ENCODE measurements around the gene FARSB.

FARSB gene

DNA sequence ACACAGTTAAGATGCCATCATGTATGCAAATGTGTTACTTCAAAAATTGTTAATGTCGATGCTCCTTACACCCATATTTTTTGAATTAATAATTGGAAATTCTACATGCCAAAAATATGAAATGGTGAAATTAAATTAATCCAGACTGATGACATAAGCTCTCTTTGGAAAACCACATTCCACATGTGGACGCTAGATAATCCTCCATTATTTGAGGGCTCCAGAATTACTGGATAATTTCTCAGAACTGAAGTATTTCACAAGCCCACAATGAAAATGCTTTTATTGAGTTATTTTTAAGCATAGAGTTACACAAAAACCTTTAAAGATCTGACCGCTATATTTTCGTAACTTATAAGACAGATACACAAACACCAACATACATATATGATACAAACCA lies 47.8 kb downstream of the FARSB start:
- TF ChIP-seq, protein P1, sequence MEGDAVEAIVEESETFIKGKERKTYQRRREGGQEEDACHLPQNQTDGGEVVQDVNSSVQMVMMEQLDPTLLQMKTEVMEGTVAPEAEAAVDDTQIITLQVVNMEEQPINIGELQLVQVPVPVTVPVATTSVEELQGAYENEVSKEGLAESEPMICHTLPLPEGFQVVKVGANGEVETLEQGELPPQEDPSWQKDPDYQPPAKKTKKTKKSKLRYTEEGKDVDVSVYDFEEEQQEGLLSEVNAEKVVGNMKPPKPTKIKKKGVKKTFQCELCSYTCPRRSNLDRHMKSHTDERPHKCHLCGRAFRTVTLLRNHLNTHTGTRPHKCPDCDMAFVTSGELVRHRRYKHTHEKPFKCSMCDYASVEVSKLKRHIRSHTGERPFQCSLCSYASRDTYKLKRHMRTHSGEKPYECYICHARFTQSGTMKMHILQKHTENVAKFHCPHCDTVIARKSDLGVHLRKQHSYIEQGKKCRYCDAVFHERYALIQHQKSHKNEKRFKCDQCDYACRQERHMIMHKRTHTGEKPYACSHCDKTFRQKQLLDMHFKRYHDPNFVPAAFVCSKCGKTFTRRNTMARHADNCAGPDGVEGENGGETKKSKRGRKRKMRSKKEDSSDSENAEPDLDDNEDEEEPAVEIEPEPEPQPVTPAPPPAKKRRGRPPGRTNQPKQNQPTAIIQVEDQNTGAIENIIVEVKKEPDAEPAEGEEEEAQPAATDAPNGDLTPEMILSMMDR (IDR thresholded peaks at IDR 0.05; ENCODE audit: low read depth, low read length): no peak
- peaks cover 52% of the 10 kb centered on the region for H3K36me3 ChIP-seq
- no peaks in the 10 kb centered on the region for H3K27me3 ChIP-seq
- no peak overlapping the region for H3K4me3 ChIP-seq (ENCODE audit: low read depth, low read length)
- DNase-seq: no peak
- no peaks in the 10 kb centered on the region for H3K9me3 ChIP-seq
- peaks cover 6% of the 10 kb centered on the region for H3K4me1 ChIP-seq

DNA sequence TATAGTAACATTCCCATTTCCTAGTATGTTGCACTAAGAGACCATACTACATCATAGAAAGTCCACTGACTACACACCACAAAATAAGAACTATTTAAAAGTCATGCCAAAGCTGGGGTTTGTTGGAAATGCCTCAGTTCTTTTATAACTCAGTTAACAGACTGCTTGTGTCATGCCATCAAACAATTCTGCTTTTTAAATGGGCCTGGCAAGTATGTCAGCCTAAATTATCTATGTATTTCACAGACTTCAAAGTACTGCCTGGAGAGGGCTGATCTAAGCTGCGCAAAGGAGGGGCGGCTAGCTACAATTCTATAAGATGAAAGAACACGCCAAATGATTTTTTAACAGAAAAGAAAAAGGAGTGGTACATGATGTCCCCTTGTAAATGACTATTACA lies 49.6 kb downstream of the FARSB start:
- TF ChIP-seq, protein P1 (IDR thresholded peaks at IDR 0.05; ENCODE audit: low read depth, low read length): no peak
- Histone ChIP-seq H3K4me3 (ENCODE audit: low read depth, low read length) (no peak overlapping the region), H3K4me1 (peaks cover 6% of the 10 kb centered on the region), H3K27me3 (no peaks in the 10 kb centered on the region), H3K36me3 (peaks cover 41% of the 10 kb centered on the region), H3K9me3 (no peaks in the 10 kb centered on the region)
- DNase-seq: no peak

DNA sequence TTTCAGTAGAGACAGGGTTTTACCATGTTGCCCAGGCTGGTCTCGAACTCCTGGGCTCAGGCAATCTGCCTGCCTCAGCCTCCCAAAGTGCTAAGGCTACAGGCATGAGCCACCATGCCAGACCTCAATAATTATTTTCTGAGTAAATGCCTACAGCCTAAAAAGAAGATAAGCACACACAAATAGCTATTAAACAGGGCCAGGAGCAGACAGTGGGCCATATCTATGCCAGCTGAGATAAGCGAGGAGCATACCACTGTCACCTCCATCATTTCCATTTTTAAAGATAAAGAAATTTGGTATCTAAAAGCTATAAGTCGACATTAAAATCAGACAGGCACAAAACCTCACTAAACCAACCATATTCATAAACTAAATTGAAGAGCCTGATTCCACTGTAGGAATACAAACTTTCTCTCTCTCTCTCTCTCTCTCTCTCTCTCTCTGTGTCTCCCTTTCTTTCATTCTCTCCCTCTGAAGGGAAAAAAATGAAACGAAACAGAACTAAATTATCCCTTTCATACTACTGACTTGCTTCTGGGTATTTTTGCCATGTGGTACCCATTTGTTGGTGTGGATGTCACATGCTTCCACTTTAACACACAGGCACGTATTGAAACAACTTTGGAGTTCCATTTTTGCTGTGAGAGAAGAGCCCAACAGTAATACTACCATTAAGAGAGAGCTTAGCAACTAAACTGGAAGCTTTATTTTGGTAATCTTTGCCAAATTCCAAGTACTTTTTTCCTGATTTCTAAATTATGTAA lies 51.0 kb downstream of the FARSB start:
- H3K36me3 ChIP-seq: peaks cover 44% of the 10 kb centered on the region
- no peak overlapping the region for H3K4me3 ChIP-seq (ENCODE audit: low read depth, low read length)
- DNase-seq: peak; percentile 48
- H3K9me3 ChIP-seq: no peaks in the 10 kb centered on the region
- TF ChIP-seq, protein P1 (IDR thresholded peaks at IDR 0.05; ENCODE audit: low read depth, low read length): no peak
- peaks cover 6% of the 10 kb centered on the region for H3K4me1 ChIP-seq
- no peaks in the 10 kb centered on the region for H3K27me3 ChIP-seq

DNA sequence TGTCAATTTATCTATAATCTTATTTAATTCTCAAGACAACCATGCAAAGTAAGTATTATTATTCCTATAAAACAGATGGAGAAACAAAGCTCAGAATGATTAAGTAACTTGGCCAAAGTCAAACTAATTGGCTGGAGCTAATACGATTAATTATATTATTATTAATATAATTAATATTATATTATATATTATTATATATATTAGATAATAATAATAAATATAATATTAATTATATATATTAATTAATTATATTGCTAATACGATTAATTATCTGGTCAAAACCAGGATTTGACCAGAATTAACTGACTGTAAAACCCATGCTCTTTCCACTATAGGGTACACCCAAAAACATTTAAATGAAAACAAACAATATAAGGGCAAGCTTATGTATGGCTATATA lies 52.4 kb downstream of the FARSB start:
- peaks cover 52% of the 10 kb centered on the region for H3K36me3 ChIP-seq
- peaks cover 6% of the 10 kb centered on the region for H3K4me1 ChIP-seq
- no peaks in the 10 kb centered on the region for H3K9me3 ChIP-seq
- H3K27me3 ChIP-seq: no peaks in the 10 kb centered on the region
- no peak overlapping the region for H3K4me3 ChIP-seq (ENCODE audit: low read depth, low read length)
- TF ChIP-seq, protein P1 (IDR thresholded peaks at IDR 0.05; ENCODE audit: low read depth, low read length): no peak
- no peak for DNase-seq

DNA sequence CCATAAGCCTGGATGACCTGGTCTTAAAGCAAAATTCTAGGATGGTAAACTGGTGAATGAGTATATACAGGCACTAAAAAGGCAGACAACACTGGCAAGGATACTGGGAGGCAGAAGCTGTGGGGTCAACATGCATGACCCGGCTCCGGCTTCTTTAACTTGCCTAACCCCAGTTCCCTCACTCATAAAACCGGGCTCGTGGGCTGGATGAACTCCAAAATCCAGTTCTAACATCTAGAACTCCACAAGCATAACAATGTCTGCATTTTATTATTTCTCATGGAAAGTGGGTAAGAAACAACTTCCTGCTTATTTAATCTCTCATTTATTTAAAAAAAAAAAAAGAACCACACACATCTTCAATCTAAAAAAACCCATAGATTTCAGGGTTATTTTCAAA lies 57.3 kb downstream of the FARSB start:
- no peak for DNase-seq
- Histone ChIP-seq H3K4me3 (ENCODE audit: low read depth, low read length) (no peak overlapping the region), H3K4me1 (no peaks in the 10 kb centered on the region), H3K36me3 (peaks cover 59% of the 10 kb centered on the region), H3K27me3 (no peaks in the 10 kb centered on the region), H3K9me3 (no peaks in the 10 kb centered on the region)
- TF ChIP-seq, protein P1 (IDR thresholded peaks at IDR 0.05; ENCODE audit: low read depth, low read length): no peak

DNA sequence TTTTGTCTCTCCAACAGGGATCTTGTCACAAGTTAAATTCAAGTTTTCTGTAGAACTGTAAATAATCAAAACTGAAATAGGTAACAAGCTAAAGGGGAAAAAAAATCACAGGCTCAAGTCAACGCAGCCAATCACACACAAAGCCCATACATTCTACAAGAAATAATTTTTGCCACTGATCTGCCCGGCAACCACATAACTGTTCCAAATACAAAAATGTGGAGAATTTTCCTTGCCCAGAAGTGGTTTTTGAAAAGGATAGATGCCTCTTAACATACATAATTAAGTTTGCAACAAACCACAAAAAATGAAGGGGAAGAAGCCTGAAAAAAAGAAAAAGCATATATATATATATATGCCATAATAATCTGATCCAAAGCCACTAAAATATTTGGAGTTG lies 60.3 kb downstream of the FARSB start:
- no peaks in the 10 kb centered on the region for H3K4me1 ChIP-seq

More for the DNA sequence above, 60.3 kb downstream of the FARSB start:
- H3K4me3 ChIP-seq (ENCODE audit: low read depth, low read length): no peak overlapping the region
- no peaks in the 10 kb centered on the region for H3K27me3 ChIP-seq
- H3K36me3 ChIP-seq: peaks cover 73% of the 10 kb centered on the region
- no peaks in the 10 kb centered on the region for H3K9me3 ChIP-seq
- TF ChIP-seq, protein P1 (IDR thresholded peaks at IDR 0.05; ENCODE audit: low read depth, low read length): no peak
- DNase-seq: no peak

All from BE2C (cell line).